ENCODE data around the gene DCLRE1C. TPM values are rescaled to one million over a fixed set of nuclear protein-coding genes. Genes with fewer than 3 reads are reported as not detected.
"Not testable (repeated sequence)": the region's sequence is repeated elsewhere in the genome, so short reads cannot be mapped to it uniquely, and the experiment has no call there.

DCLRE1C gene
- 10 to 100 TPM; 12.8 to 20.5 (median 16.7) TPM for polyA plus RNA-seq (ENCODE audit: insufficient read length in 4 of 4)

DNA sequence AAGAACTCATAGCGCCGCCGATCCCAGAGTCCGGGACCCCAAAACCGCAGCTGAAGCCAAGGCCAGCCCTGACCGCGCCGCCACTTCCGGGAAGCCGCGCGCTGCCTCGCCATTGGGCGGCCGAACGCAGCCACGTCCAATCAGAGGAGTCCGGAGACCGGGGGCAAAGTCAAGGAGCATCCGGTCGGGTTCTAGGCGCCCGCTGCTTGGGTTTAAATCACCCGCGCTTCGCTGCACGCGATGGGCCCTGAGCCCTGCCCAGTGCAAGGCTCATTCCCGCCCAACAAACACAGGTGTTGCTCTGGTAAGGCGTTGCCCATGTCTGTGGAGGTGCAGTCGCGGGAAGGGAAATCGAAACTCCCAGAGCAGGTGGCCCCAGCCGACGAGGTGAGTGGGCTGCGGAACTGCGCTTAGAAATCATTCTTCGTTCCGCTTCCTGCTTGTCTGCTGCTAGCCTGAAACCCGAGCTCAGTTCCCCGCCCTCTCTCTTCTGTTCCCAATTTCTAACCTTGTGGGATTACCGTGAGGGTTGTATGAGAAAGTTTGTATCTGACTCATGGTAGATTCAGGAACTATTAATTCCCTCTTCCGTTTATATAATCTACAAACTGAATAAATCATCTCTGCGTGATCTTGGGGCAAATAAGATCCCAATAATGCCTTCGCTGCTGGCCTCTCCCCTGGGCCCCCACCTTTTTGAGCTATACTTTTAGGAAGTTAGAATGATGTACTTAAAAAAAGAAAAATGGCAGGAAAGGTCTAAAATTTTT, at the start of gene DCLRE1C:
DCLRE1C (minus strand) TSS at position 96 of the 770 bp plus-strand sequence; CDS start at position 10, 86 bp downstream.
- DNase-seq (ENCODE audit: low read depth in 4 of 4, low spot score in 2 of 4), result peak; percentile 77 to 90 (median 86)

DNA sequence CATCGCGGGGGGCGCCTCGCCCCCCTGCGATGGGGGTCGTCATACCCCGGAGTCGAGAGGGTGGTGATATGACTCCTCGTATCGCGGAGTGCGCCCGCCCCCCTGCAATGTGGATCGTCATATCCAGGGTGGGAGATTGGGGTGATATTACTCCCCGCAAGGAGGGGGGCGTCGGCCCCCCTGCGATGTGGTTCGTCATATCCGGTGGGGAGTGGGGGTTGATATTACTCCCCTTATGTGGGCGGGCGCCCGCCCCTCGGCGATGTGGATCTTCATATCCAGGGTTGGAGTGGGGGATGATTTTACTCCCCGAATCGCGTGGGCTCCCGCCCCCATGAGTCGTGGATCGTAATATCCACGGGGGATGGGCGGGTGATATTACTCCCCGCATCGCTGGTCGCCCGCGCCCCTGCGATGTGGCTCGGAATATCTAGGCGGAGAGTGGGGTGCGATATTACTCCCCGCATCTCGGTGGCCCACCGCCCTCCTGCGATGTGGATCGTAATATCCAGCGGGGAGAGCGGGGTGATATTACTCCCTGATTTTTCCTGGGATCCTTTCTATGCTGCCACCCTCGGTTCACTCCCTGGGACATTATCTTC, 42.2 kb upstream of the DCLRE1C start:
- peak in 1 of 4 donors; percentile 5 for DNase-seq (ENCODE audit: low read depth in 4 of 4, low spot score in 2 of 4)

DNA sequence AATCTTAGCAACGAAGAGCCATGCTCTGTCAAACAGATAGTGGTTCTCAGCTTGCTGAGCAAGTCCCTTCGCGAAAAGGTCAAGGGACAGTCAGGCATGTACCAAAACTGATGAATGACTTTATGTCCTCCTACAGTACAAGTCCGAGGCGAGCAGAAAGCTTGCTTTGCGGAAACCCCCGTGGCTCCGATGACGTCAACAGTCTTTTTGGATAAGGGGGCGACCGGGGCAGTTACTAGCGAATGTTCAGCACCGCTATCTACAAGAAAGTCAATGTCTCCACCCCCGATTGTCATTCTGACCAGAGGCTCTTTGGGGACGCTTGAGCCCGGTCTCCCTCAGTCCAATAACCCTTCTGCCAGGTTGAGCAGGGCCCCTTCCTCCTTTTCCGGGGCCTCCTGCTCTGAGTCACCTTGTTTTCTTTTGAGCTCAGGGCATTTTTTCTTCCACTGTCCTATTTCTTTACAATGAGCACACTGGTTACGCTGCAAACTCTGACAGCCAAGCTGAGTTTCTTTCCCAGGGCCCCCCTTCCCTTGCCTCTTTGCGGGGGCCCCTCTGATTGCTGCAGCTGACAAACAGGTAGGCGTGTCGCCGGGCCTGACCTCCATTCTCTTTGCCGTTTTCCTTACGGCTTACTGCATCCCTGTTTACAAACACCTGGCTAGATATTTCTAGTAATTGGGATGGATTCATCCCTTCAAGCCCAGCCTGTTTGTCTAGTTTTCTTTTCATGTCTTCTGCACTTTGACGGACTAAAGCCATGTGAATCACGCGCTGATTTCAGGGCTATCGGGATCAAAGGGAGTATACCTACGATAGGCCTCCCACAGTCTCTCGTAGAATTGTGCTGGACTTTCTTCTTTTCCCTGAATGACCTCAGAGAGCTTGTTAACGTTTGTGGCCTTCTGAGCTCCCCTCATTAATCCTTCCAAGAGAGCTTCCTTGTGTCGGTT, 39.9 kb upstream of the DCLRE1C start:
- DNase-seq (ENCODE audit: low read depth in 4 of 4, low spot score in 2 of 4), result not testable (repeated sequence)

DNA sequence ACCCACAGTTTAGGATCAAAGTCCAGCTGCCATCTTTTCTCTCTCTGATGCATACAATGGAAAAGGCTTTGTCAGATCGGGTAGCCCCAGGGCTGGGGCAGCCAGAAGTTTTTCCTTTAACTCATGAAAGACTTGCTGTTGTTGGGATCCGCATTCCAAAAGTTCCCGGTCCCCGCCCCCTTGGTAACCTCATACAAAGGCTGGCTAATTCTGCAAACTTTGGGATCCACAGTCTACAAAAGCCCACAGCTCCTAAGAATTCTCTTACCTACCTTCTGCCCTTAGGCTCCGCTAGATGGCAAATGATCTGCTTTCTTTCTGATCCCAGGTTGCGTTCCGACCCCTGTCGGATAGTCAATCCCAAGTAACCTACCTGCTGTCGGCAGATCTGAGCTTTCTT, 38.4 kb upstream of the DCLRE1C start:
- not testable (repeated sequence) for DNase-seq (ENCODE audit: low read depth in 4 of 4, low spot score in 2 of 4)

DNA sequence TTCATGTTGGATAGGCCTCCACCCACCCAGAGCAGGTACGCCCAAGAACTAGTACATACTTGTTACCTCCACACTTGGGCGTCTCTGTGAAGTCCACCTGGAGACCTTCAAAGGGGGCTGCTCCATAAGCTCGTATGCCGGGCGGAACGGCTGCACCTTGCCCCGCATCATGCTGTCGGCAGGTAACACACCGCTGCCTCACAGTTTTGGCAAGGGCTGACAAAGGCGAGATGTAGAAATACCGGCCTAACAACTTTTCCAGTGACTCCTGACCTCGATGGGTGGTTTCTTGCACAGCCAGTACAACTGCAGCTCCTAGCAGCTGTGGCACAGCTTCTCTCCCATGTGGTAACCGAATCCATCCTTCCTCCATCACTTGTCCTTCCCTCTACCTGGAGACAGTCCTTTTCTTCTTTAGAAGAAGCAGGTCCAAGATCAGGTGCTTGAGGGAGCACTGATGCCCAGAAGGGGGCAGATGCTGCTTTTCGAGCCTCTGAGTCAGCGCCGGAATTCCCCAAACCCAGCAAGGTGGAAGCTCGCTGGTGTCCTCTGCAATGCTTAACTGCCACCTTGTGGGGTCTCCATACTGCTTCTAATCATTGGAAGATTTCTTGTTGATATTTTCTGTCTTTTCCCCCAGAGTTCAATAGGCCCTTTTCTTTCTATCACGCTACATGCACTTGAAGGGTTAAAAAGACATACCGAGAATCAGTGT, 37.3 kb upstream of the DCLRE1C start:
- DNase-seq (ENCODE audit: low read depth in 4 of 4, low spot score in 2 of 4), result not testable (repeated sequence)

DNA sequence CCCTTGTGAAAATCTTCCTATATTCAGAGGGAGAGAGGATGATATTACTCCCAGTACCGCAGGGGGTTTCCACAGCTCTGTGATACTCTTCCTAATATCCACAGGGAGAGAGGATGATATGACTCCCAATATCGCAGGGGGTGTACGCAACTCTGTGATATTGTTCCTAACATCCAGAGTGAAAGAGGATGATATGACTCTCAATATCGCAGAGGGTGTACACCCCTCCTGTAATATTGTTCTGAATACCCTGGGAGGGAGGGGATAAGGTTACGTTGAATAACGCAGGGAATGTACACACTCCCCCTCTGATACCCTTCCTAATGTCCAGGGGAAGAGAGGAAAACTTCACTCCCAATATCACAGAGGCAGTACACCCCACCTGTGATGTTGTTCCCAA, 35.7 kb upstream of the DCLRE1C start:
- DNase-seq (ENCODE audit: low read depth in 4 of 4, low spot score in 2 of 4), result not testable (repeated sequence)

DNA sequence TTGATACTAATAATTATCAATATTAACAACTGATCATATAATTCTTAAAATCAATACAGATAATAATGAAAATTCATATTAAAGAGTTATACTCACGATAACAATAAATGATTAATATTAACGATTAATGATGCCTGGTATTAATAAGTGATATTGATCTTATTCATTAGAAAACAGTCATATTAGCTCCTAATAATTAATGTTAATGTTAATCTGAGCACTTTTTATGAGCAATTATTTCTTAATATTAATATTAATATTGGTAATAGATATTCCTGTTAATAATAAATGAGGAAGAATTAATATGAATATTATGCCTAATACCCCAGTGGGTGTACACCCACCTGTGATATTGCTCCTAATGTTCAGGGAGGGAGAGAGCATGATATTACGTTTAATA, 28.8 kb upstream of the DCLRE1C start:
- no peak for DNase-seq (ENCODE audit: low read depth in 4 of 4, low spot score in 2 of 4)

DNA sequence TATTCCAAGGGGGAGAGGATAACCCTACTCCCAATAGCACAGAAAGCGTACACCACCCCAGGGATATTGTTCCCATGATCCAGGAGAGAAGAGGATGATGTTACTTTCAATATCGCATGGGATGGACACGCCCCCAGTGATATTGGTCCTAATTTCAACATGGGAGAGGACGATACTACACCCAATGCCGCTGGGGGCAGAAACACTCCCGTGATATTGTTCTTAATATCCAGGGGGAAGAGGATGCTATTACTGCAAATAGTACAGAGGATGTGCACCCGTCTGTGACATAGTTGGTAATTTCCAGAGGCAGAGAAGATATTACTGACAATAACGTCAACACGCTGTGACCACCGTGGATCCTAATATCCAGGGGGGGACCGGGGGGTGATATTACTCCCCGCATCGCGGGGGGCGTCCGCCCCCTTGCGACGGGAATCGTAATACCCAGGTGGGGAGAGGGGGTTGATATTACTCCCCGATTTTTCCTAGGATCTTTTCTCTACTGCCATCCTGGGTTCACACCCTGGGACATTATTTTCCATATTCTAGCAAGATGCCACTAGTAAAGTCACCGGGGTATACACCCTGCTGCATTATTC, 21.9 kb upstream of the DCLRE1C start:
- no peak for DNase-seq (ENCODE audit: low read depth in 4 of 4, low spot score in 2 of 4)

DNA sequence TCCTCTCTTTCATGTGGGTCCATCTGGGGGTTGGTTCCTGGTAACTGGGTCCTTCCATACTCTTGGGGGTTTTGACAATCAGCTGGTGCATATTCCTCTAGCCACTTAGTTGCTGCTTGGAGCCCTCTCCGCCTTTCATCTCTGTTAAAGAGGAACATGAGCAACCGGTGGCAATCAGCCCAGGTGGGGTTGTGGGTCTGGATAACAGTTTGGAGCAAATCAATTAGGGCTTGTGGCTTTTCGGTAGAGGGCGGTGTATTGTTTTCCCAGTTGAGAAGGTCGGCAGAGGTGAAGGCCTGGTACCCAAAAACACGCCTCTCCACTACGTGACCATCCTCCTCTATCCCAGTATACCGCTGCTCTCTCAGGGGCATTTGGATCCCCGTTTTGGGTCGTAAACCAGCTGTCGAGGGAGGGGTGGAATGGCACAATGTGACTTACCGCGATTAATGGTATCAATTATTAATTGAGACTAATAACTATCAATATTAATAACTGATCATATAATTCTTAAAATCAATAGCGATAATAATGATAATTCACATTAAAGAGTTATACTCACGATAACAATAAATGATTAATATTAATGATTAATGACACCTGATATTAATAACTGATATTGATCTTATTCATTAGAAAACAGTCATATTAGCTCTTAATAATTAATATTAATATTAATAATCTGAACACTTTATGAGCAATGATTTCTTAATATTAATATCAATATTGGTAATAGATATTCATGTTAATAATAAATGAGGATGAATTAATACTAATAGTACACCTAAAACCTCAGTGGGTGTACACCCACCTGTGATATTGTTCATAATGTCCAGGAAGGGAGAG, 20.5 kb upstream of the DCLRE1C start:
- DNase-seq (ENCODE audit: low read depth in 4 of 4, low spot score in 2 of 4), result not testable (repeated sequence)

DNA sequence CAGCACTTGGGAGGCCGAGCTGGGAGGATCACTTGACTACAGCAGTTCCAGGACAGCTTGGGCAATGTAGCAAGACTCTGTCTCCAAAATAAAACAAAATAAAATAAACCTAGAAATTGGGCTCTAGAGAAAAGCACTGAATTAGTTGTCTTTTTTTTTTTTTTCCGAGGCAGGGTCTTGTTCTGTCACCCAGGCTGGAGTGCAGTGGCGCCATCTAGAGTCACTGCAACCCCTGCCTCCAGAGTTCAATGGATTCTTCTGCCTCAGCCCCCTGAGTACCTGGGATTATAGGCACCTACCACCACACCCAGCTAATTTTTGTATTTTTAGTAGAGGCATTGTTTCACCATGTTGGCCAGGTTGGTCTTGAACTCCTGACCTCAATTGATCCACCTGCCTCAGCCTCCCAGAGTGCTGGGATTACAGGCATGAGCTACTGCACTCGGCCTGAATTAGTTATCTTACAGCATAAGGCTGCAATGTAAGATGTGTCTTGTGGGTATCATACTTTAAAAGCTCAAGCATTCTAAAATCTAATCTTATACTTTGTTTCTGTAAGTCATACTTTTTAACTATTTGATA, 18.1 kb upstream of the DCLRE1C start:
- DNase-seq (ENCODE audit: low read depth in 4 of 4, low spot score in 2 of 4), result no peak

DNA sequence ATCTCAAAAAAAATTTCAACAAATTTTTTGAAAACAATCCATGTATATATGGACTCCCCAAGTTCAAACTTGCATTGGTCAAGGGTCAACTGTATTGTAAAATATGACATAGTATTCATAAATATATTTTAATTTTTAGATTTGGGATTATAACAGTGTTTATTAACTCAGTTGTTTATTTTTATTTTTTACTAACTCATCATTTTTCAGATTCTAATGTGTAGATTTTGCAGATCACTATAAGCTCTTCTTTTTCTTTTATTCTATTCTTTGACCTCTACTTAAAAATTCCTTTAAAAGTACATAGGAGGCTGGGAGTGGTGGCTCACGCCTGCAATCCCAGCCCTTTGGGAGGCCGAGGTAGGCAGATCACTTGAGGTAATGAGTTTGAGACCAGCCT, 14.0 kb upstream of the DCLRE1C start:
- no peak for DNase-seq (ENCODE audit: low read depth in 4 of 4, low spot score in 2 of 4)

DNA sequence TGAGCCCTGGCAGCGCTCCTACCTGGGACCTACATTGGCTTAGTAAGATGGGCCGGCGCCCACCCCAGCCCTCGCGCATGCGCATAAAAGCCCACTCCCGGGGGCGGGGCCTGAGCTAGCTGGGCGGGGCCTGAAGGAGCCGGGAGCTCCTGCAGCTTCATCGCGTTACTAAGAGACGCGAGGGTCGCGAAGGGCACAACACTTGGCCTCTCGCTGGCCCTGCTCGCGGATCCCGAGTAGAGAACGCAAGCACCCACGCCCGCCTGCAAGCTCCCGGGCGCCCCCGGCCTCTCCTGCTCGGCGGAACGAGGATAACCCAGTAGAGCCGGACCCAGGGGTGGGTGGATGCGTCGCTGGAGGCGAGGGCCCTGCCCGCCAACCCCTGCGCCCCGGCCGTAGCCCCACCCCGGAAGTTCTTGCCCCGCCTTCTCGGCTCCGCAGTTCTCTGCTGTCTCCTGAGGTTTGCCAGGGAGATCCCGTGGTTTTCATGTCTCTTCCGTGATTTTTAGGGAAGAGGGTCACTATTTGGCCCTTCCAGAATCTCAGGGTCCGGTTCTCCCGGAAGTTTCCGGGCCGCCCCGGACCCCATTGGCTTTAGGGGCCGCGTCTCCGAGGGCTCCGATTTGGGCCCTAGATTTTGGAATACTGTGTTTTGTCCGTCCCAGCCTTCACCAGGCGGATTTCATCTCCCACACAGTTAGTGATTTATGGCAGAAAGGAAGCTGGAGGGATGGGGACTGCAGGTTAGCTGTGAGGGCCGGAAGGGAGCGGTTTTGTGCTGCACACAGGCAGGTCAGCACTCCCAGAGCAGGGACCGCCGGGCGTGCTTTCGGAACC, 5.5 kb upstream of the DCLRE1C start, which contains the start of gene MEIG1:
MEIG1 (plus strand) TSS at position 168 of the 837 bp plus-strand sequence. CDS start 7,081 bp downstream, outside the sequence.
- DNase-seq (ENCODE audit: low read depth in 4 of 4, low spot score in 2 of 4), result peak; percentile 86 to 96 (median 89)

DNA sequence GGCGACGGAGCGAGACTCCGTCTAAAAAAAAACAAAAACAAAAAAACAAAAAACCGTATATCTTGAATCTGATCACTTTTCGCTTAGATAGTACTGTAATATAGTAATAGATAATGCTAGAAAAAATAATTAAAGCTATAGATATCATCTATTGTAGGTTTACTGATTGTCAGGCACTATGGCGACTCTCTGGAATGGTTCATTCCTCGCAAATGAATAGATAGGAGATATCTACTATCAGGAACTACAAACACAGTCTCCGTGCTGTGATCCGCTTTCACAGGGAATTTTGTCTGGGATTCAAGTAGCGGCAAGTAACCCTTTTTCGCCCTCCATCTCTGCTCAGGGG, 5.0 kb upstream of the DCLRE1C start:
- DNase-seq (ENCODE audit: low read depth in 4 of 4, low spot score in 2 of 4), result no peak

DNA sequence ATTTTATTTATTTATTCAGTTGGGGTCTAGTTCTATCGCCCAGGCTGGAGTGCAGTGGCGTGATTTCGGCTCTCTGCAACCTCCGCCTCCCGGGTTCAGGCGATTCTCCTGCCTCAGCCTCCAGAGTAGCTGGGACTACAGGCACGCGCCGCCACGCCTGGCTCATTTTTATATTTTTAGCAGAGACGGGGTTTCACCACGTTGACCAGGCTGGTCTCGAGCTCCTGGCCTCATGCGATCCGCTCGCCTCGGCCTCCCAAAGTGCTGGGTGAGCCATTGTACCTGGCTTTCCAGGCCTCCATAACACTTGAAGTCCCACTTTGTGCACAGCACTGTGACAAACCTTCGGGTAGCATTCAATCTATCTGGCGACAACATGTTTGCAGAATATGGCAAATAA, 1.0 kb upstream of the DCLRE1C start:
- DNase-seq (ENCODE audit: low read depth in 4 of 4, low spot score in 2 of 4), result no peak

DNA sequence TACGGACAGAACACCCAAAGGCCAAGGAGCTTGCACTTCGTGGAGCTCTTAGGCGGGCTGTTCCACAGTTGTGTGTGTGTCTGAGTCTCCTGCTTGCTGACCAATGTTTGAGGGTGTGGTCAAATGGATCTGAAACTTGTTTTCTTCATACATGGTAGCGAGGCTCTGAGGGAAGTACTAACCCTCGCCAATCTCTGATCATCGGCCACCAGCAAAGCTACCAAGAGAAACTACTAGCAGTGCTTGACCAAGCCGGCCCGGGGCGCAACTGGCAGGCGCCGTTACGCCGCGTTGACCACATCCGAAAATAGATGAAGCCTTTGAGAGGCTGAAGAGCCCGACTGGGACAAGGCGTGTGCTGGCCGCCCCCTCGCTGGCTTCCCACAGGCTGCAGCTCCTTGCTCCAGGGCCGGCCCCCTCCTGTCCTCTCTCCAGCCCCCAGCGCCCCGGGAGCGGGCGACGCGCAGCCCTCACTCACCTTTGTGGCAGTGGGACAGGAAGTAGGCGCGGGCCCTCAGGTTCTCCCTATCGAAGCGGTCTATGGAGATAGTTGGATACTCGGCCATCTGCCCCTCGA, 384 bp downstream of the DCLRE1C start:
- peak in 3 of 4 donors; percentile 19 to 63 (median 30) for DNase-seq (ENCODE audit: low read depth in 4 of 4, low spot score in 2 of 4)

DNA sequence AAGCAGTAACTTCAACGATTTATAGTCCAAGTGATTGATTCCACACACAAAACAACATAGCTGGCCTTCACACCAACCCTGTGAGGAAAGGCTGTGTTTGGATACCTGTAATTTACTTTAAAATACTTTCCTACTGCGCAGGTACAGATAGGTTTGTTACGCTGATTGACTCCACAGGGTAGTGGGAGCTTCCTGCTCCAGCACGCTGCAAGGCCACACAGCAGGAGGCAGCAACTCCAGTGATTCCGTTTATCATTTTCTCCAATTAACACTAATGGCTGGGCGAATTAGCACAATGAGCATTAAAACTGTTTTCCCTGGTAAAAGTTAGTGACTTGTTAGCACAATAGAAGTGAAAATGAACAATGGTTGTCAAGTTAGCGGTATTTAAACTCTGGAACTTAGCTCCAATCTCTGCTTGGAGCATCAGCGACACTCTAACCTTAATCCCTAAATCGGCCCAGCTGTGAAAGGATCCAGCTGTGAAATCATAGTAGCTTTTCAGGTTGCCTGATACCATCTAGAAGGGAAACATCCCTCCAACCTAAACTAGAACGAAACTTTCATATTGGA, 959 bp downstream of the DCLRE1C start:
- peak in 3 of 4 donors; percentile 7 to 34 (median 16) for DNase-seq (ENCODE audit: low read depth in 4 of 4, low spot score in 2 of 4)

DNA sequence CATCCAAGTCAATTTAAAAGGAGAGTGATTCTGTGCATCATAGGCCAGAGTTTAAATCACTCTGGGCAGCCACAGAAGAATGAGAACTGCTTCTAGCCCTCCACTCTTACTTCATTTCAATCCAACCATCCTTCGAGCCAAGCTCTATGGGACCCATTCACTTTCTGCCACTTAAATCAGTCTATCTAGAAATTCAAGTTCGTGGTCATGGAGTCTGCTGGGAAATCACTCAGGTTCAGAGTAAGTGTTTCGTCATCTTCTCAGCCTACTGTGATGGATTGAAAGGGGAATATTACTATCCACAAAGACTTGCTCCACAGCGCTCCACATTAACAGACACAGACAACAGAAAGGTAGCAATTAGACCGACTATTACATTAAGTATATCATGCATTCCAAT, 4.6 kb downstream of the DCLRE1C start:
- DNase-seq (ENCODE audit: low read depth in 4 of 4, low spot score in 2 of 4), result no peak
